CD4-positive, CD25-positive, alpha-beta regulatory T cell (primary cell): ENCODE data around the gene DLX1. TPM values are rescaled to one million over a fixed set of nuclear protein-coding genes. Genes with fewer than 3 reads are reported as not detected.

Source experiments
- ATAC-seq, 2 donors: fragments of 150-1000 bp; cut with Tn5 transposase; one replicate each; pipeline ENCODE4 v1.10.0; 2021; ENCODE audit warnings: low read depth in 2 of 2, moderate number of reproducible peaks in 2 of 2, moderate library complexity in 1 of 2
- DNase-seq, 3 donors: peaks; one replicate each; pipeline versions ENCODE4 v3.0.0 to v3.0.0-alpha.2; 2012 to 2022; ENCODE audit warnings: mixed read lengths in 1 of 3
- H3K27ac ChIP-seq: one replicate; pipeline ENCODE4 v1.7.0; 2013; ENCODE audit warnings: mild to moderate bottlenecking, low read length; ENCODE audit not compliant: insufficient read depth, poor library complexity, severe bottlenecking
- H3K27me3 ChIP-seq: one replicate; pipeline ENCODE4 v1.7.0; 2013; ENCODE audit warnings: low read length; ENCODE audit not compliant: control insufficient read depth, insufficient read depth
- H3K36me3 ChIP-seq: one replicate; pipeline ENCODE4 v1.7.0; 2013; ENCODE audit warnings: mild to moderate bottlenecking, low read length, moderate library complexity; ENCODE audit not compliant: control insufficient read depth, insufficient read depth
- H3K4me1 ChIP-seq: 2 replicates; pipeline ENCODE4 v1.7.0; 2013; ENCODE audit warnings: mild to moderate bottlenecking, low read length; ENCODE audit not compliant: insufficient read depth, control insufficient read depth, poor library complexity, severe bottlenecking
- H3K4me3 ChIP-seq: one replicate; pipeline ENCODE4 v1.7.0; 2013; ENCODE audit warnings: low read depth, mild to moderate bottlenecking, low read length, moderate library complexity
- H3K9me3 ChIP-seq, 2 experiments: 1 replicate in 1 of 2; 2 replicates in 1 of 2; pipeline ENCODE4 v1.7.0; 2013; ENCODE audit warnings: low read length in 2 of 2, mild to moderate bottlenecking in 1 of 2, moderate library complexity in 1 of 2; ENCODE audit not compliant: control insufficient read depth in 2 of 2
- H3K27ac Mint-ChIP-seq, 3 donors: one replicate each; pipeline ENCODE4 v1.8.0; 2020 to 2022; ENCODE audit warnings: mild to moderate bottlenecking in 3 of 3, mixed read lengths in 3 of 3, moderate library complexity in 2 of 3
- H3K27me3 Mint-ChIP-seq: one replicate; pipeline ENCODE4 v1.8.0; 2022; ENCODE audit warnings: mild to moderate bottlenecking, mixed read lengths
- H3K36me3 Mint-ChIP-seq: one replicate; pipeline ENCODE4 v1.8.0; 2020; ENCODE audit warnings: mixed read lengths
- H3K4me1 Mint-ChIP-seq, 4 donors: one replicate each; pipeline ENCODE4 v1.8.0; 2020 to 2022; ENCODE audit warnings: mixed read lengths in 4 of 4, mild to moderate bottlenecking in 1 of 4
- H3K4me3 Mint-ChIP-seq, 4 donors: one replicate each; pipeline ENCODE4 v1.8.0; 2020 to 2022; ENCODE audit warnings: mild to moderate bottlenecking in 4 of 4, mixed read lengths in 4 of 4, moderate library complexity in 3 of 4
- H3K9me3 Mint-ChIP-seq, 7 donors: one replicate each; pipeline ENCODE4 v1.8.0; 2020 to 2022; ENCODE audit warnings: mixed read lengths in 7 of 7, mild to moderate bottlenecking in 3 of 7, moderate library complexity in 2 of 7
- polyA plus RNA-seq, 4 donors: library from polyadenylated mRNA; unstranded; fragments of 300-500 nt; fragmentation: Illumina TruSeq; gene quantifications; one replicate each; pipeline ENCODE4 v1.2.3, GENCODE V29; 2021
- total RNA-seq: library from RNA; stranded (reverse); gene quantifications from one replicate; pipeline ENCODE4 v1.2.3, GENCODE V29; 2022

The DLX1 gene
- total and polyA plus RNA-seq, 5 donors from 2014 or later: not detected

DNA sequence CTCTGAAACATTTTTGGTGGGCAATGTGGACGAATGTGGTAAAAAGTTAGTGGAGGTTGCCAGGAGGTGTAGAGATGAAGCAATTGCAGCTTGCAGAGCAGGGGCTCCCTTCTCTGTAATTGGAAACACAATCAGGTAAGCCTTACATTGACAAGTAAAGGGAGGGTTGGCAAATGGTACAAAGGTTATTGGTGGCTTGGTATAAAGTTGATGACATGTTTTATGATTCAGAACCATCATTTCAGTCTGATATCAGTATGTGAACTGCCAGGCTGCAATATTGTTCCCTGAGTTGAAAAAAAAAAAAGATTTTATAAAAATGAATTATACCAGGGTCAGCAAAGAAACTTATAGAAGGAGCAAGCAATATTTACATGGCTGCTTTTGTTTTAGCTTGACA lies 14.4 kb upstream of the DLX1 start:
- Histone ChIP-seq H3K27ac (no peak overlapping the region), H3K4me1 (no peaks in the 10 kb centered on the region), H3K36me3 (peaks cover 5% of the 10 kb centered on the region), H3K4me3 (no peak overlapping the region), H3K27me3 (peaks cover 1% of the 10 kb centered on the region), H3K9me3 (no peaks in the 10 kb centered on the region)
- Mint-ChIP-seq H3K4me3 (no peak overlapping the region), H3K27me3 (peaks cover 21% of the 10 kb centered on the region), H3K9me3 (peaks cover 0 to 2% (median 0%) of the 10 kb centered on the region in 7 donors), H3K4me1 (no peaks in the 10 kb centered on the region), H3K36me3 (peaks cover 16% of the 10 kb centered on the region), H3K27ac (no peak overlapping the region)
- ATAC-seq: no peak
- no peak for DNase-seq

DNA sequence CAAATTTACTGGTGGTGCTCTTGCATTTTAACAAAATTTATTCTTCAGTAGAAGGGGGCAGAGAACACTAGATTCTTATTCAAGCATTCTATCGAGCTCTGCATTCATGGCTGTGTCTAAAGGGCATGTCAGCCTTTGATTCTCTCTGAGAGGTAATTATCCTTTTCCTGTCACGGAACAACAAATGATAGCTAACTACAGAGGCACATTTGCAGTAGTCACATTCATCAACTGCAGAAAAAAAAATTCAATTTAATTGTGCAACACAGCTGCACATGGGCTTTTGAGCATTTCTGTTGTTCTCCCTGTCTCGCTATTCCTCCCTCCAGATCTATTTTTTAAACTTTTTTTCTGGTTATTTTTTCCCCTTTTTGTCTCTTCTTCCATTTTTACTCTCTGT lies 13.0 kb upstream of the DLX1 start:
- no peak overlapping the region for H3K27ac ChIP-seq
- no peaks in the 10 kb centered on the region for H3K9me3 ChIP-seq
- H3K27ac Mint-ChIP-seq: no peak overlapping the region
- no peak overlapping the region for H3K4me3 ChIP-seq
- DNase-seq (no peak), ATAC-seq (no peak)
- peaks cover 4% of the 10 kb centered on the region for H3K27me3 ChIP-seq
- H3K9me3 Mint-ChIP-seq: peaks cover 0 to 2% (median 0%) of the 10 kb centered on the region in 7 donors
- H3K36me3 ChIP-seq: no peaks in the 10 kb centered on the region
- no peak overlapping the region for H3K4me3 Mint-ChIP-seq
- H3K27me3 Mint-ChIP-seq: peaks cover 33% of the 10 kb centered on the region
- H3K4me1 Mint-ChIP-seq: peaks cover 0 to 3% (median 0%) of the 10 kb centered on the region in 4 donors
- no peaks in the 10 kb centered on the region for H3K4me1 ChIP-seq
- peaks cover 8% of the 10 kb centered on the region for H3K36me3 Mint-ChIP-seq

DNA sequence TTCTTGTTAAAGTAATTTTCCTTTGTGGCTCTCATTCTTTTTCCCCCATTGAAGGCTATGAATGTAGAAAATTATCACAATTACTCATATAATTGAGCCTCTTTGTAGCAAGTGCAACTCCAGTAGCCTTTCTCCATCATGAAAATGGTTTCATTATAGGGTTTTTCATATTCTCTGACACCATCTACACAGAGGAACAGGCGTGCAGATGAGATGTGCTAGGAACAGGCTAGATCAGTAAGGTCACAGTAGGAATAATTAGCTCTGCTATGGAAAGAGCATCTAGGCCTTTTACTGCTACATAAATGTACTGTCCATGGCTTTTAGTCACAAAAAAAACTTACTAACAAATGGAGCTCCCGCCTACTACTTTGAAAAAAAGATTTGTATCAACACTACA lies 12.6 kb upstream of the DLX1 start:
- ATAC-seq: no peak

DNA sequence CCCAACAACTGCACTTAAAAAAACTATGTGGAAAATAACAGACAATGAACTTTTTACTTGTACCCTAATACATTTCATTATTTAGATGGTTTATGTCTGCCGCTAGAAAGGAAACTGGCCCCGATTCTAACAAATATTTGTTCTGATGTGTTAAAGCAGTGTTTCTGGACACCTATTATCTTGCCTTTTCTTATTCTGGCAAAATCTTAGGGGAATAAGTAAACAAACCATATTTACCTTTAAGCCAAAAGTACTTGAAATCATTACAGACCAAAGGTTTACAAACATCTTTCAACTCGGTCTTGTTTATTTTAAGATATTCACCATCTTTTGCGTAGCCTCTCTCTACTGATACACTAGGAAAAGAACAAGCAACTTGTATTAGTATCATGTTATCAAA lies 11.8 kb upstream of the DLX1 start:
- ATAC-seq (no peak), DNase-seq (no peak)
- Mint-ChIP-seq H3K36me3 (peaks cover 8% of the 10 kb centered on the region), H3K27me3 (peaks cover 43% of the 10 kb centered on the region), H3K27ac (no peak overlapping the region), H3K4me1 (peaks cover 0 to 3% (median 0%) of the 10 kb centered on the region in 4 donors), H3K4me3 (no peak overlapping the region), H3K9me3 (peaks cover 0 to 2% (median 0%) of the 10 kb centered on the region in 7 donors)
- Histone ChIP-seq H3K27me3 (peaks cover 6% of the 10 kb centered on the region), H3K36me3 (no peaks in the 10 kb centered on the region), H3K27ac (no peak overlapping the region), H3K9me3 (no peaks in the 10 kb centered on the region), H3K4me3 (no peak overlapping the region), H3K4me1 (no peaks in the 10 kb centered on the region)

More for the DNA sequence above, 12.6 kb upstream of the DLX1 start:
- DNase-seq: no peak
- H3K36me3 ChIP-seq: no peaks in the 10 kb centered on the region
- Mint-ChIP-seq H3K4me1 (peaks cover 0 to 3% (median 0%) of the 10 kb centered on the region in 4 donors), H3K4me3 (no peak overlapping the region), H3K27ac (no peak overlapping the region), H3K27me3 (peaks cover 35% of the 10 kb centered on the region), H3K9me3 (peaks cover 0 to 2% (median 0%) of the 10 kb centered on the region in 7 donors), H3K36me3 (peaks cover 8% of the 10 kb centered on the region)
- no peaks in the 10 kb centered on the region for H3K9me3 ChIP-seq
- no peak overlapping the region for H3K4me3 ChIP-seq
- peaks cover 4% of the 10 kb centered on the region for H3K27me3 ChIP-seq
- H3K27ac ChIP-seq: no peak overlapping the region
- no peaks in the 10 kb centered on the region for H3K4me1 ChIP-seq

DNA sequence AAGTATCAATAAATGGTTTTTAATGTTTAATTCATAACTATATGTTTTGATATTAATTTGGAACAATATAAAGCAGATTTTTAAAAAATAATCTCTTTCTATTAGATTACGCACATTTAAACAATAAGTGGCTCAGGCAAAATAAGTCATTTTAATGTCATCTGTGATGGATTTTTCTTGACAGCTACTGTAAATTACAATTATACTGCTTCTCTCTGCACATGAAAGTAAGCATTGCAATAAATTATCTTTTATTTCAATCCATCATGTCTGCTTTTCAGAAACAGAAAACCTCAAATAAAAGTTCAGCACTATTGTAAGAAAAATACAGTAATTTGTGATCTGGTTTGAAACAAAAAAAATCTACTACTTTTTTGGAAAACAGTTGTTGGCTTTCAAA lies 11.1 kb upstream of the DLX1 start:
- Histone ChIP-seq H3K27me3 (peaks cover 9% of the 10 kb centered on the region), H3K4me3 (no peak overlapping the region), H3K9me3 (no peaks in the 10 kb centered on the region), H3K4me1 (no peaks in the 10 kb centered on the region), H3K36me3 (no peaks in the 10 kb centered on the region), H3K27ac (no peak overlapping the region)
- peaks cover 8% of the 10 kb centered on the region for H3K36me3 Mint-ChIP-seq
- DNase-seq (no peak), ATAC-seq (no peak)
- no peak overlapping the region for H3K4me3 Mint-ChIP-seq
- peaks cover 50% of the 10 kb centered on the region for H3K27me3 Mint-ChIP-seq
- peaks cover 0 to 2% (median 0%) of the 10 kb centered on the region in 7 donors for H3K9me3 Mint-ChIP-seq
- peaks cover 0 to 3% (median 0%) of the 10 kb centered on the region in 4 donors for H3K4me1 Mint-ChIP-seq
- H3K27ac Mint-ChIP-seq: no peak overlapping the region

DNA sequence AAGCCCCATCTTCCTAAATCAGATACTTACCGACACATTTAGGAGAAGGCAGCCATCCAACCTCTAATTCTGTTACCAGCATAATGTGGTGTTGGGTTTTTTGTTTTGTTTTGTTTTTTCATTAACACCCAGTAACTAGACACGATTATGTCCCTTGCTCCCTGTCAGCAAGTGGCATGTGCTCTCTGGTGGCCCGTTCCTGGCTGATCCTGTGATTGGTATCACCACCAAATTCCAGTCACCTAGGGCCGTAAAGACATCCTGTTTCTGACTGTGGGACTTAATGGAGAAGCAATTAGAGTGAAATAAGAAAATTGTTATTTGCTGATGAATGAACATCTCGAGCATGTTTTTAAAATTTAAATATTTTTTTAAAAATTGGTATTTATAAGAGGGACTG lies 5.9 kb upstream of the DLX1 start:
- Mint-ChIP-seq H3K27ac (no peak overlapping the region), H3K4me1 (peaks cover 4 to 35% (median 26%) of the 10 kb centered on the region in 4 donors)
- no peak overlapping the region for H3K4me3 ChIP-seq

DNA sequence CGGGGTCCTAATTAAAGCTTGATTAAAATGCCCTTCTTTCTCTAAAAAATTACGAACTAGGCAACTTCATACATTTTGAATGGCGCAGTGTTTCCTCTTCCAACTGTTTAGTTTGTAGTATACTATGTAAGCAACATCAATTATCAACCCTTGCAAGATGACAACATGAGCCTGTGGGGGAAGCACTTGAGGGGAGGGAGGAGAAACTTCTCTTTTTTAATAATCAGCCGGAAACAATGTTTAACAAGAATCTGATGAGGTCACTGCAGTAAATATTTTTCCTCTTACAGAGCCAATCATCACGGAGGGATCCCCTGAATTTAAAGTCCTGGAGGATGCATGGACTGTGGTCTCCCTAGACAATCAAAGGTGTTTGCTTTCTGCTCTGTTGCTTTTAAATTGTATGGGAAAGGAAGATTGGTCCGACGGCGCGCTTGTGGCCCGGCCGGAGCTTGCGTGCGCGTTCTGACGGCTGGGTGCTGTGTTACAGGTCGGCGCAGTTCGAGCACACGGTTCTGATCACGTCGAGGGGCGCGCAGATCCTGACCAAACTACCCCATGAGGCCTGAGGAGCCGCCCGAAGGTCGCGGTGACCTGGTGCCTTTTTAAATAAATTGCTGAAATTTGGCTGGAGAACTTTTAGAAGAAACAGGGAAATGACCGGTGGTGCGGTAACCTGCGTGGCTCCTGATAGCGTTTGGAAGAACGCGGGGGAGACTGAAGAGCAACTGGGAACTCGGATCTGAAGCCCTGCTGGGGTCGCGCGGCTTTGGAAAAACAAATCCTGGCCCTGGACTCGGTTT lies 5.3 kb upstream of the DLX1 start:
- DNase-seq (no peak), ATAC-seq (no peak)
- Mint-ChIP-seq H3K9me3 (peaks cover 0 to 12% (median 0%) of the 10 kb centered on the region in 7 donors), H3K4me1 (peaks cover 4 to 41% (median 26%) of the 10 kb centered on the region in 4 donors), H3K27ac (peak overlapping the region; percentile 1 to 57 (median 46)), H3K4me3 (peak overlapping the region in 2 of 4 donors; percentile 50 to 51), H3K27me3 (peaks cover 95% of the 10 kb centered on the region), H3K36me3 (no peaks in the 10 kb centered on the region)
- H3K4me3 ChIP-seq: no peak overlapping the region
- peaks cover 53% of the 10 kb centered on the region for H3K27me3 ChIP-seq
- peaks cover 28% of the 10 kb centered on the region for H3K4me1 ChIP-seq
- no peak overlapping the region for H3K27ac ChIP-seq
- peaks cover 0 to 11% of the 10 kb centered on the region in 2 experiments for H3K9me3 ChIP-seq
- no peaks in the 10 kb centered on the region for H3K36me3 ChIP-seq

More for the DNA sequence above, 5.9 kb upstream of the DLX1 start:
- H3K9me3 ChIP-seq: peaks cover 0 to 11% of the 10 kb centered on the region in 2 experiments
- Mint-ChIP-seq H3K27me3 (peaks cover 91% of the 10 kb centered on the region), H3K4me3 (no peak overlapping the region), H3K36me3 (no peaks in the 10 kb centered on the region), H3K9me3 (peaks cover 0 to 12% (median 0%) of the 10 kb centered on the region in 7 donors)
- no peaks in the 10 kb centered on the region for H3K36me3 ChIP-seq
- DNase-seq (no peak), ATAC-seq (no peak)
- H3K4me1 ChIP-seq: peaks cover 21% of the 10 kb centered on the region
- H3K27me3 ChIP-seq: peaks cover 51% of the 10 kb centered on the region
- no peak overlapping the region for H3K27ac ChIP-seq
